ENCODE measurements around the gene RNU1-2.
"Not testable (repeated sequence)": the region's sequence is repeated elsewhere in the genome, so short reads cannot be mapped to it uniquely, and the experiment has no call there.

RNU1-2 gene

GRCh38 chr1:16925635-16926490, 30.1 kb downstream of the RNU1-2 start:
- no peak for DNase-seq (ENCODE audit: low read depth in 2 of 2)

GRCh38 chr1:16926491-16927073, 30.8 kb downstream of the RNU1-2 start:
- DNase-seq (ENCODE audit: low read depth in 2 of 2), result no peak

- no peak for DNase-seq (ENCODE audit: low read depth in 2 of 2)
Measured at GRCh38 chr1:16927256-16927655, 31.5 kb downstream of the RNU1-2 start.

GRCh38 chr1:16927711-16928485, 32.1 kb downstream of the RNU1-2 start:
- DNase-seq (ENCODE audit: low read depth in 2 of 2), result no peak

DNA sequence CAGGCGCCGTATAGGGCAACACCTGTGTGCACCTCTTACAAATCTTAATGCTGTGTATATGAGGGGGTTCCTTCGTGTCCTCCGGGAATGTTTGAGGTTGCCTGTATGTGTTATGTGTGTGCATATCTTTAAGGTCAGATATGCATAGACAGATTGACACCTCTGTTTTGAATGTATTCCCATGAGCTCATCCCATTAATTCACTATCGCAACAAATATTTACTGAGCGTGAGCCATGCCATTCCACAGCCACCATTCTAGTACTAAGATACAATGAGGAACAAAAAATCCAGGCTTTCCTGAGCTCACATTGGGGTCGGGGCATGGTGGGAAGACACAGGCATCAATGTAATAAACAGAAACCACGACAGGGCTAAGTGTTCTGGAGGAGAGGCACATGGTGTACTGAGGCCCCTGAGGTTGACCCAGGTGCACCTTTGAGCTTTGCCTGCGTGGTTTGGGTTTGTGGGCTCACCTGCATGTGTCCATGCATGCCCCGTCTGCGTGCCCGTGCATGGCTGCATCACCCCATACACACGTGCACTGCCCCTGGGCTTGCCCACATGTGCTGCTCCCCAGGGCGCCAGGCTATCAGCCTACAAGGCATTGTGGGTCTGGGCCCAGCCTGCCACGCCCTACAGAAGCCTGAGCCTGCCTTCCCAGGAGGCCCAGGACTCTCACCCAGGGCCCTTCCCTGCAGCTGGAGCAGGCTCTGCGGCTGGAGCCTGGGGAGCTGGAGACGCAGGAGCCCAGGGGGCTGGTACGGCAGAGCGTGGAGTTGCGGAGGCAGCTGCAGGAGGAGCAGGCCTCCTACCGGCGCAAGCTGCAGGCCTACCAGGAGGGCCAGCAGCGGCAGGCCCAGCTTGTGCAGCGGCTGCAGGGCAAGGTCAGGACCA, 33.6 kb downstream of the RNU1-2 start:
- DNase-seq (ENCODE audit: low read depth in 2 of 2), result not testable (repeated sequence)

GRCh38 chr1:16931206-16931934, 35.6 kb downstream of the RNU1-2 start:
- not testable (repeated sequence) for DNase-seq (ENCODE audit: low read depth in 2 of 2)

DNA sequence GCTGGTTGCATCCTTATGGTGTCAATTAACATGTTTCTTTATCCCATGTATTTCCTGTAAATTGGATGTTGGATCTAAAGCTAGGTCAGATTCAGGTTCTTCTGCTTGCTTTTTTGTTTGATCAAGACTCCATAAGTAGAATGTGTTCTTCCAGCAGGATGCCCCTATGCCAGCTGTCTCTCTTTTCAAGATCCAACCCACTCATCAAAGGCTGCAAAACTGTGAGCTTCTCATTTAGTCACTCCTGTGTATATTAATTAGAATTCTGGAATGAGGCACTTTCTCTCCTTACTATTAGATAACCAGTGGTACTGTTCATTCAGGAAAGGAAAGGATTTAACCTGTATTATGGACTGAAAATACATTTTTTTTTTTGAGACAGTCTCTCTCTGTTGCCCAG, 38.2 kb downstream of the RNU1-2 start:
- not testable (repeated sequence) for DNase-seq (ENCODE audit: low read depth in 2 of 2)

DNA sequence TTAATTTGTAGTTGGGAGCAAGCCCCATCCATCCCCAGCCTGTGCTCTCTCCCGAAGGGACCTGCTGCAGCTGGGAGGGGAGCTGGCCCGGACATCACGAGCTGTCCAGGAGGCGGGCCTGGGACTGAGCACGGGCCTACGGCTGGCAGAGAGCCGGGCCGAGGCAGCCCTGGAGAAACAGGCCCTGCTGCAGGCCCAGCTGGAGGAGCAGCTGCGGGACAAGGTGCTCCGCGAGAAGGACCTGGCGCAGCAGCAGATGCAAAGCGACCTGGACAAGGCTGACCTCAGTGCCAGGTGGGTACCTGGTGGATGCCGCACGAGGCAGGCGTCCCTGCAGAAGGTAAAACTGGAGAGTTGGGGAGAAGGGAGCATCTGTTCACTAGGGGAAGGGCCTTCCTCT, 40.8 kb downstream of the RNU1-2 start:
- DNase-seq (ENCODE audit: low read depth in 2 of 2), result not testable (repeated sequence)

GRCh38 chr1:16938351-16939321, 42.9 kb downstream of the RNU1-2 start:
- no peak for DNase-seq (ENCODE audit: low read depth in 2 of 2)

DNA sequence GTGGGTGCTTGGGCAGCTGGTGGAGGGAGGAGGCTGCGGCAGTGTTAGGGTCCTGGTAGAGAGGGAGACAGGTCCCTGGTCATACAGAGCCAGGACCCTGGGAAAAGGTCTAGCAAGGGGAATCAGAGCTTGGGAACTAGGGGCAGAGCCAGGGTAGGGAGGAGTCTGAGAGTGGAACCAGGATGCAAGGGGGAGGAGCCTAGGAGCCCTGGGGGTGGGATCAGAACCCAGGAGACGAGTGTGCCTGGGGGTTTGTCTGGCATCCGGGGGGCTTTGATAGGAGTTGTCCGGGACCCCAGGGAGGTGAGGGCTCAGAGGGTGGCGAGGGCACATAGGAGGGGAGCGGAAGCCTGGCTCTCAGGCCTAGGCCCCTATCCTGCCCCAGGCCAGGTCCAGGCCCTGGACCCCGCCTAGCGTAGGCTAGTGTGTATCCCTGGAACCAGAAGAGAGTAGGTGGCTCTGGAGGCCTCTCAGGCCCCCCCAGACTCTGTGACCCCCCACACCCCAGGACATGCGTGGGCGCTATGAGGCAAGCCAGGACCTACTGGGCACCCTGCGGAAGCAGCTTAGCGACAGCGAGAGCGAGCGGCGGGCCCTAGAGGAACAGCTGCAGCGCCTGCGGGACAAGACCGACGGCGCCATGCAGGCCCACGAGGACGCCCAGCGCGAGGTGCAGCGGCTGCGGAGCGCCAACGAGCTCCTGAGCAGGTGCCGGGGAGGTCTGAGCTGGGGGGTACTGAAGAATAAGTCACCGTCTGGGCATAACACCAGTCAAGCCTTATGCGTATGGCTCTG, 43.8 kb downstream of the RNU1-2 start:
- DNase-seq (ENCODE audit: low read depth in 2 of 2), result not testable (repeated sequence)

DNA sequence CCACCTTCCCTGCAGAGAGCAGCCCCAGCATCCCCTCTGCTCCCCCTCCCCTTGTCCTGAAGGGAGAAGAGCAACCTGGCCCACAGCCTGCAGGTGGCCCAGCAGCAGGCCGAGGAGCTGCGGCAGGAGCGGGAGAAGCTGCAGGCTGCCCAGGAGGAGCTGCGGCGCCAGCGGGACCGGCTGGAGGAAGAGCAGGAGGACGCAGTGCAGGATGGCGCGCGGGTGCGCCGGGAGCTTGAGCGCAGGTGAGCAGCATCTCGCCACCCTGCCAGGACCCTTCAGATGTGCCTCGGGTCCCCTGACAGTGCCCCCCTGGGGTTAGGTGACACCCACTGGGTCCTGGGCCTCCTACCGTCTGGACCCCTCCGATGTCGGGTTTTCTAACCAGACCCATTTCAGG, 48.3 kb downstream of the RNU1-2 start:
- no peak for DNase-seq (ENCODE audit: low read depth in 2 of 2)

DNA sequence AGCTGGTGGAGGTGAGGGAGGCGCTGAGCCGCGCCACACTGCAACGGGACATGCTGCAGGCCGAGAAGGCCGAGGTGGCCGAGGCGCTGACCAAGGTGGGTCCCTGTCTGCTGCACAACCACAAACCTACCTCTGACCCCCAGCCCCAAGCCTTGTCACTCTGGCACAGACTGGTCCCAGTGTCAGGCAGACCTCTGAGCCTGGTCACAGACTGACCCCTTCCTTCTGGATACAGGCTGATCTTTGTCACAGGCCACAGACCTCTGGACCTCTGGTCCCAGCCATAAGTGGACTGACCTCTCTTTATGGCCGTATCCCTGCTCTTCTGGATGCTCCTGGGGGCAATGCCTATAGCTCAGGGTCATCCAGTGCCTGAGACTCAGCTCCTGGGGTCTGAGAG, 49.7 kb downstream of the RNU1-2 start:
- DNase-seq (ENCODE audit: low read depth in 2 of 2), result not testable (repeated sequence)

Measured in stimulated activated CD4-positive, alpha-beta T cell treated with anti-CD3 and anti-CD28 coated beads, Interleukin-15, amount 100 ng/mL, for 48 hours (primary cell).